Prostate gland (tissue), 2 donors: ENCODE measurements around the gene PPP2R5B. TPM values are rescaled to one million over a fixed set of nuclear protein-coding genes. Genes with fewer than 3 reads are reported as not detected.

Source experiments
- DNase-seq: peaks from one replicate; pipeline ENCODE4 v3.0.0-alpha.2; 2019; ENCODE audit warnings: low spot score
- H3K27ac ChIP-seq, 2 donors: fragments of 200-600 bp; sonication (generic); 2 replicates each; pipeline ENCODE4 v1.5.1; 2017 to 2019
- H3K27me3 ChIP-seq: fragments of 200-600 bp; sonication (generic); replicated peaks from 2 replicates; pipeline ENCODE4 v1.5.1; 2019; ENCODE audit not compliant: insufficient read depth
- H3K36me3 ChIP-seq, 2 donors: fragments of 200-600 bp; sonication (generic); 1 replicate in 1 of 2; 2 replicates in 1 of 2; pipeline versions ENCODE4 v1.5.1 to v1.8.1; 2017 to 2019
- H3K4me1 ChIP-seq: fragments of 200-600 bp; sonication (generic); replicated peaks from 2 replicates; pipeline ENCODE4 v1.5.1; 2019
- H3K4me3 ChIP-seq, 2 donors: fragments of 200-600 bp; sonication (generic); 2 replicates each; pipeline ENCODE4 v1.5.1; 2017 to 2019
- H3K9me3 ChIP-seq: fragments of 200-600 bp; sonication (generic); 2 replicates; pipeline ENCODE4 v1.5.1; 2017
- CTCF ChIP-seq, 4 experiments: fragments of 200-600 bp in 2 of 4; fragments of 450-650 bp in 2 of 4; sonication (generic) in 2 of 4; IDR thresholded peaks; 1 replicate in 3 of 4; 2 replicates in 1 of 4; pipeline ENCODE4 v1.5.1; 2016 to 2019; ENCODE audit warnings: antibody characterized with exemption in 4 of 4, mild to moderate bottlenecking in 2 of 4, moderate library complexity in 2 of 4
- POLR2A ChIP-seq: fragments of 450-650 bp; IDR thresholded peaks from one replicate; pipeline ENCODE4 v1.6.1; 2016; ENCODE audit warnings: antibody characterized with exemption, mild to moderate bottlenecking
- POLR2AphosphoS5 ChIP-seq: sonication (generic); formaldehyde crosslinking; IDR thresholded peaks from one replicate; pipeline ENCODE4 v1.6.1; 2017; ENCODE audit warnings: antibody characterized with exemption
- WGBS: methylation state at CpG from one replicate; pipeline ENCODE4 v1.1.5; 2018; 5-methylcytosine and 5-hydroxymethylcytosine counted together
- intact Hi-C: fragments of 100-400 bp; cut with DNase I; formaldehyde crosslinking; loops from one replicate; pipeline ENCODE4 v1.14.2; 2022
- total RNA-seq, 2 donors: library from RNA; depleted of rRNA; stranded (reverse); fragments of >200 nt; gene quantifications; one replicate each; pipeline ENCODE4 v1.1.0, GENCODE V29; 2016

PPP2R5B gene
- total RNA-seq = 10 to 100 TPM; 14.1 to 32.6 TPM

GRCh38 chr11:64923944-64924909 lies at the start of gene PPP2R5B:
TSS of gene PPP2R5B (plus strand) at chr11:64924689. CDS start at chr11:64925735, 1,046 bp downstream.
- Histone ChIP-seq H3K27ac (peak within 1 kb of the TSS; percentile 91 to 96), H3K27me3 (no peaks in the 10 kb centered on the region), H3K4me1 (peaks cover 7% of the 10 kb centered on the region), H3K36me3 (no peaks in the 10 kb centered on the region), H3K4me3 (peak within 1 kb of the TSS; percentile 97 to 98), H3K9me3 (no peaks in the 10 kb centered on the region)
- 2% methylated on average over 47 of the region's 47 CpGs for whole genome bisulfite sequencing
- peak; percentile 78 for TF ChIP-seq POLR2A
- peak; percentile 89 for TF ChIP-seq POLR2AphosphoS5
- TF ChIP-seq CTCF (IDR thresholded peaks at IDR 0.05) = peak in 2 of 4 experiments; percentile 12 to 31
- peak; percentile 93 for DNase-seq
- intact Hi-C loops = no loop called here

GRCh38 chr11:64875369-64876228 lies 48.9 kb upstream of the PPP2R5B start:
- no peak for DNase-seq
- Histone ChIP-seq H3K27me3 (no peaks in the 10 kb centered on the region), H3K4me3 (peak overlapping the region in 1 of 2 donors; percentile 60), H3K27ac (peak overlapping the region; percentile 63 to 69), H3K9me3 (no peaks in the 10 kb centered on the region), H3K4me1 (peaks cover 3% of the 10 kb centered on the region), H3K36me3 (no peaks in the 10 kb centered on the region)
- intact Hi-C loops = no loop called here
- 72% methylated on average over 17 of the region's 17 CpGs for whole genome bisulfite sequencing
- no peak for TF ChIP-seq POLR2A
- TF ChIP-seq CTCF (IDR thresholded peaks at IDR 0.05) = no peak
- no peak for TF ChIP-seq POLR2AphosphoS5

GRCh38 chr11:64876229-64876750 lies 48.2 kb upstream of the PPP2R5B start:
- Histone ChIP-seq H3K27ac (peak overlapping the region; percentile 63 to 69), H3K36me3 (no peaks in the 10 kb centered on the region), H3K9me3 (no peaks in the 10 kb centered on the region), H3K4me1 (peaks cover 3% of the 10 kb centered on the region), H3K4me3 (peak overlapping the region; percentile 58 to 60), H3K27me3 (no peaks in the 10 kb centered on the region)
- TF ChIP-seq CTCF (IDR thresholded peaks at IDR 0.05) (no peak), POLR2A (no peak), POLR2AphosphoS5 (no peak)
- 33% methylated on average over 11 of the region's 11 CpGs for WGBS
- intact Hi-C loops = no loop called here
- DNase-seq = no peak

GRCh38 chr11:64876835-64877341 lies 47.6 kb upstream of the PPP2R5B start:
- peaks cover 3% of the 10 kb centered on the region for H3K4me1 ChIP-seq
- WGBS = 18% methylated on average over 14 of the region's 14 CpGs
- intact Hi-C loops = no loop called here

More at GRCh38 chr11:64876835-64877341, 47.6 kb upstream of the PPP2R5B start:
- no peaks in the 10 kb centered on the region for H3K36me3 ChIP-seq
- DNase-seq = peak; percentile 52
- TF ChIP-seq POLR2AphosphoS5 (peak; percentile 24), POLR2A (no peak), CTCF (IDR thresholded peaks at IDR 0.05) (peak in 1 of 4 experiments; percentile 3)
- no peaks in the 10 kb centered on the region for H3K27me3 ChIP-seq
- peak overlapping the region; percentile 63 to 69 for H3K27ac ChIP-seq
- peak overlapping the region; percentile 58 to 60 for H3K4me3 ChIP-seq
- H3K9me3 ChIP-seq = no peaks in the 10 kb centered on the region
